Measurements from ENCODE around the gene LPGAT1. TPM values are rescaled to one million over a fixed set of nuclear protein-coding genes. Genes with fewer than 3 reads are reported as not detected.

LPGAT1 gene
- total RNA-seq, 1 experiment from 2014 or later = 46.5 TPM

DNA sequence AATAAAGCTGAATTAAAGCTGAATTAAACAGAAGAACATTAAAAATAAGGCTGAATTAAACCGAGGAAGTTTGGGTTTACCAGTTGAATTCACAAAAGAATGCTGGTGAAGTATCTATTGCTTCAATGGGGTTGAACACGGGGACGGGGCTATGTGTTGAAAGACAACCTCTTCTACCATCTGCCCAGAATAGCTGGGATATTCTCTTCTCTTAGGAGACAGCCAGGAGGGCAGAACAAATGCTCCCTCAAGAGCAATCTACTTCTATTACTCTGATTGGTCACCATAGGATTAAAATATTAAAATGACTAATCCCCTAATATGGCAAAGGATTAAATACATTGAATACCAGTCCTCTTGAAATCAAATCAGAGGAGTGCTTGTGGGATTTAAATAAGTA is 68.4 kb downstream of the LPGAT1 start:
- no peak for DNase-seq (ENCODE audit: low read depth)

DNA sequence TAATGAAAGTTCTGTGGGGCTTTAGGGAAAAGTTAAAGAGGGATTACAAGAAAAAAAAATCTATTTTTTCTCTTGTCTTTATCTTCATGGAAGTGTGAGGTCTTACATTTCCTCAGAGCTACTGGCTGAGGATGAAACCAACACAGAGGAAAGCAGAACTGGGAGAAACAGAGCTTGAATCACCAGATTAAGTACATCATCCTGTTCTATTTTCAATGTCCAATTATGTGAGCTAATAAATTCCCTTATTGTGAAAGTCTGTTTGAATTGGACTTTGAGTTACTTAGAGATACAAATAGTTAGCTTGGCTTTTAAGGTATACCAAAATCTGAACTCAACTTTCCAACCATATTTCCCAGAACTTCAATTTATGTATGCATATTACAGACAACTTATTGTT is 69.2 kb downstream of the LPGAT1 start:
- no peak for DNase-seq (ENCODE audit: low read depth)

DNA sequence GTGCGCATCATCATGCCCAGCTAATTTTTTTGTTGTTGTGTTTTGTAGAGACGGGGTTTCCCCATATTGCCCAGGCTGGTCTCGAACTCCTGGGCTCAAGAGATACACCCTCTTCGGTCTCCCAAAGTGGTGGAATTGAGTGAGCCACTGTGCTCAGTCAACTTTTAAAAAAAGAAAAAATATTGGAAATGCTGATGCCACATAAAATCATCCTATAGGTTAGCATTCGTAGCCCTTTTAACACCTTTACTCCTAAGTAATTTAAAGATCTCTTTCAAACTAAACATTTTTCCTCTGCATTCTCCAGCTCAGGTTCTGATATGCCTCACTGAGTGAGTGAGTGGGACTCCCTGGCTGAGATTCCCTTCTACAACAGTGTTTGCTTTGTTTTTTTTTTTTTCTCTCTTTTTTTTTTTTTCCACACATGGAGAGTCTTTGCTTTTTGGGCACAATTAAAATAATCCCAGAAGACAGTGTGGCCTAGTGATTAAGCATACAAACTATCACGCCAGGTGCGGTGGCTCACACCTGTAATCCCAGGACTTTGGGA is 74.0 kb downstream of the LPGAT1 start:
- DNase-seq (ENCODE audit: low read depth) = no peak

- no peak for DNase-seq (ENCODE audit: low read depth)
These were observed 76.8 kb downstream of the LPGAT1 start for GRCh38 chr1:211753649-211754251.

DNA sequence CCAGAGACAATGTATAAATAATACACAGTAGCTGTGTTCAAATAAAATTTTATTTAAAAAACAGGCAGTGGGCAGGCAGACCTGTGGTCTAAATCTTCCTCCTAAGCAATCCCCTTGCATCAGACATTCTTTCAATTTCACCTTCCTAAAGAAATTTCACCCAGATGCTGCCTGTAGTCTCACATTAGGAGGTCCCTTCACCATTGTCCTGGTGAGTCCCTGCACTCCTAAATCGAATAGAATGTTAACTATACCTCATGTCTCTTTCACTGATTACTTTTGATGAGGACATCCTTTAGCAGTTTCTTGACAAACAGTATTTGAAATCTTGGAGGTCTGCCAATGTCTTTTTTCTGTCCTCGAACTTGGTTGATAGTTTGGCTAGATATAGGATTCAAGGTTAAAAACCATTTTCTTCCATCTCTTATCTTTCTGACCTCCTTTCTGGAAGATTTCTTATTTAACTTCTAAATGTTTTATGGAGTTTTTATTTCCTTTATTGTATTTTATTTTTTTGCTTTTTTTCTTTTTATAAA is 77.5 kb downstream of the LPGAT1 start:
- no peak for DNase-seq (ENCODE audit: low read depth)

GRCh38 chr1:211752317-211752716 is 78.2 kb downstream of the LPGAT1 start:
- no peak for DNase-seq (ENCODE audit: low read depth)

- no peak for DNase-seq (ENCODE audit: low read depth)
These were observed 79.1 kb downstream of the LPGAT1 start for GRCh38 chr1:211751438-211751837.

DNA sequence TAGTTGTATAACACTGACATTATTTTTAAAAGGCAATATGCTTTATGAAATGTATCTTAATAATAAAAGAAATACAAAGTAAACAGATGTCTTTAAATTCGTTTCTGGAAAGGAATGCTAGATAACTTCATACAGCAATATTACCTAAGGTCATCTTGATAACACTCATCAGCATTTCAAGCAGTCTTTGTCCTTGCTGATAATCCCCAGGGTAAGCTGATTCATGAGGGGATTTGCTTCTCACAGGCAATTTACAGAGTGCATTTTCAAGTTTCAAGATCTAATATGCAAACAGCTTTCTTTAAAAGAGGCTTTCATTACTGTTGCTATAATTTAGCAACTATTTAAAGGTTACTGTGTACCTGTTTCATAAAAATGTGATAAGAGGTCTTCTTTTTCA is 80.0 kb downstream of the LPGAT1 start:
- DNase-seq (ENCODE audit: low read depth) = no peak

DNA sequence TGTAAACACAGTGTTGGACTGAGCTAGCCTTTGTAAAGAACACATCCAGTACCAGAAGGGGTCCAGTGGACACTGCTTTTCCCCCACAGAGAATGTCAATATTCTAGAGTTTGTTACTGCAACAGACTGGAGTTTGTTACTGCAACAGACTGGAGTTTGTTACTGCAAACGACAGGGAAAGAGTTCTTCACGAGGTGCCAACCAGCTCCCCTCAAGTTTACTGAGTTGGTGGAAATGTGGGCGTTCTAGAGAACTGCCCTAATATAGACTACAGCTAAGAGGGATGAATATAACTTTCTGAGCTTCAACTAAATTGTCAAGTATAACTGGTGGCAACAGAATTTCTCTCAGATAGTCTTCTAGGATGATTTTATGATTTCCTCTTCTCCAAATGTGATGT is 81.3 kb downstream of the LPGAT1 start:
- no peak for DNase-seq (ENCODE audit: low read depth)

GRCh38 chr1:211748810-211749209 is 81.8 kb downstream of the LPGAT1 start:
- DNase-seq (ENCODE audit: low read depth) = no peak

- DNase-seq (ENCODE audit: low read depth) = no peak
These were observed 87.6 kb downstream of the LPGAT1 start for GRCh38 chr1:211742889-211743529.

GRCh38 chr1:211742272-211742671 is 88.3 kb downstream of the LPGAT1 start:
- no peak for DNase-seq (ENCODE audit: low read depth)

DNA sequence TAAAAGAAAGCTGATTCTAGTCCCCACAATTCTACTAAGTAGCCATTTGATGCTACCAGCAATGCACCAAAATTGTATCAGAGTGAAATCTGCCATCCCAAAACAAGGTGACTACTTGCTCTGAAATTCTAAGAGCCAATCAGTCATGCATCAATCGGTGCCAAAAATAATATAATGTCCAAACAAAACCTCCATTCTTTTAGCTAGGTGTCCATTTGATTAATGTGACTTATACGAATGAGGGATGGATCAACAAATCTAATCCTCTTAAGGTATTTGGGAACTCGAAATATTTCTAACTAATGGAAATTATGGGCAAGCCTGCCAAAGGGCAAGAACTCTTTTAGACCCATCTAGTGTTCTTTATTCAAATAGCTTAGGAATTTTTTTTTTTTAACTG is 88.8 kb downstream of the LPGAT1 start:
- DNase-seq (ENCODE audit: low read depth) = no peak

DNA sequence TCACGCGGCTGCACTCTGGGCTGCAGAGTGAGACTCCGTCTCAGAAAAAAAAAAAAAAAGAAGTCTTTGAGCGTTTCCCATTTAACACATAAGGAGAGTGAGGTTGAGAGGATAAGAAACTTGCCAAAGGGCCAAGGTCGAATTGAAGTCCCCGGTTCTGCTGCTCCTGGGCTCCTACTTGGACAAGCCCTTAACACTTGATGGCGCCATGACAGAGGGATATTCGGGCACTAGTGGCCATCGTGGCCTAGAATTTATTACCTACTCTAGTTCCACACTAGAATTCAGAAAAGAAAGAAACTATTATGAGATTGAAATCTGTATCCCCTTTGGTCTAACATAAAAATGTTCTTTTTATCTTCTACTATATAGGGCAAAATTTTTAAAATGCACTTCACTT is 89.4 kb downstream of the LPGAT1 start:
- no peak for DNase-seq (ENCODE audit: low read depth)

- no peak for DNase-seq (ENCODE audit: low read depth)
These were observed 90.7 kb downstream of the LPGAT1 start for GRCh38 chr1:211739671-211740411.

DNA sequence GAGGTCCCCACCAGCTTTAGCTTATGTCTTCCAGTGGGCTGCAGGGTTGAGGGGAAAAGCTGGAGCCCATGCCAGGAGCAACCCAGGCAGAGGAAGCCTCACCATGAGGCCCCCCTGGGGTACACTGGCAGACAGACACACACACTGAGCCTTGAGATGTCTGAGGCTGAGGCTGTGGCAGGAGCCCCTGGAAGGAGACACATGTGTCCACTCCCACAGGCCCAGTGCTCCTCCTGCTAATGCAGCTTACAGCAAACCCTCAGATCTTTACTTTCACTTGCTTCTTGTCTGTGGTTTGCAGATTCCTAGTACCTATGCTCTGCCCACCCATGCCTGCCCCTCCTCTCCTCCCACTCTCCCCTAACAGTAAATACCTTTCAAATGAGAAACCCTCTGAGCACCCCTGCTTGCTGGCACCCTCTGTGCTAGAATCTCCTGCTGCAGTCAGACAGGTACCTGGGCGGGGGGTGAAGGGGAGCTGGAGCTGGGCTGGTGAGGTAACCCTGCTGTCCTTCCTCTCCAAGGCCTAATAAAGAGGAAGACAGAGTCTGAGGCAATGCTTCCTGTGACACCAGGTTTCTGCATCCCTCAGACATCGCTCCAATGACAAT is 91.8 kb downstream of the LPGAT1 start:
- DNase-seq (ENCODE audit: low read depth) = no peak

- DNase-seq (ENCODE audit: low read depth) = no peak
These were observed 92.4 kb downstream of the LPGAT1 start for GRCh38 chr1:211738096-211738690.

GRCh38 chr1:211737115-211738035 is 93.2 kb downstream of the LPGAT1 start:
- no peak for DNase-seq (ENCODE audit: low read depth)

- DNase-seq (ENCODE audit: low read depth) = no peak
These were observed 94.1 kb downstream of the LPGAT1 start for GRCh38 chr1:211736351-211736915.
